AG04449 (cell line): ENCODE results near the gene MVB12B.

ENCODE experiments used
- CTCF ChIA-PET: fragments of 350-600 bp; formaldehyde crosslinking; extraction: SDS; loops from one replicate; lab custom pipeline; 2021; ENCODE audit warnings: antibody characterized with exemption; lab: Yijun Ruan, JAX
- POLR2A ChIA-PET: fragments of 400-600, 350-600 bp; formaldehyde crosslinking; extraction: SDS; loops from one replicate; lab custom pipeline; 2020; ENCODE audit warnings: antibody characterized with exemption, inconsistent platforms; lab: Yijun Ruan, JAX
- DNase-seq: peaks from one replicate; pipeline ENCODE4 v3.0.0-alpha.2; 2010; ENCODE audit warnings: low read depth, low spot score
- H3K4me3 ChIP-seq: 2 replicates; pipeline ENCODE4 v1.5.1; 2011; ENCODE audit warnings: low read depth, mild to moderate bottlenecking, control low read depth, low read length
- TF ChIP-seq, protein P1 (sequence below): IDR thresholded peaks from one replicate; pipeline ENCODE4 v1.5.1; 2011; ENCODE audit warnings: mild to moderate bottlenecking, moderate library complexity, low read length, control low read depth, inconsistent platforms; ENCODE audit not compliant: insufficient read depth; ENCODE audit errors: missing control alignments

Gene MVB12B

DNA sequence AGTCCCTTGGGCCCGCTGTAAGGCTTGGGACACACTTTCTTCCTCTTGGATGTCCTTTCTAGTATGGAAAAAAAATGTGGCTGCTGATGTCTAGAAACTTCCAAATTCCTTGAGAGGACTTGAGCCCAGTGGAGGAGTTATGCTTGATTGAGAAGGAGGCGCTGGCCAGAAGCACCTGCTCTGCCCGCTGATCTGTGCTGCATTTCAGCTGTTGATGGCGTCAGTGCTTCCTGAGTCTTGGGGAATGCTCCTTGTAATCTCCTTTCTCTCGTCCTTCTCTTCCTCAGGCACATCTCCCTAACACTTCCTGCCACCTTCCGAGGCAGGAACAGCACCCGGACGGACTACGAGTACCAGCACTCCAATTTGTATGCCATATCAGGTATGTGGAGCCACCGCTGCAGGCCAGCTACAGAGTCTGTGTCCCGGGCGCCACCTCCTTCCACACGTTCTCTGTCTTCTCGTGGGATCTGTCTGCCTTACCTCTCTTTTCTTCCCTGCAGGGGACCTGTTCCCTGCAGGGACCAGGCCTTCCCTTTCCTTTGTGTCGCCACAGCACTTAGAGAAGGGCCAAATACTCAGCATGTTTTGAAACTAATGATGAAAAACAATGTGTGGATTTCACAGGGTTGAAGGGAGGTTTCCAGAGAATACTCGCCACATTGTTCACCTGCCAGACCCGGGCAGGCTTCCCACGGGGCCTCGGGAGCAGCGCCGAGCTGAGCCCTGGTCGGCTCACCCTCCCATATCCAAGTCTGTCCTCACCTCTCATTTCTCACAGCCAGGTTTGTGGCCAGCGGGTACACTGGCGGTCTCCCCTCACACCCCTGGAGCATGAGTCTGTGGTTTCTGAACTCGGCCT, 95.2 kb downstream of the MVB12B start:
- TF ChIP-seq, protein P1, sequence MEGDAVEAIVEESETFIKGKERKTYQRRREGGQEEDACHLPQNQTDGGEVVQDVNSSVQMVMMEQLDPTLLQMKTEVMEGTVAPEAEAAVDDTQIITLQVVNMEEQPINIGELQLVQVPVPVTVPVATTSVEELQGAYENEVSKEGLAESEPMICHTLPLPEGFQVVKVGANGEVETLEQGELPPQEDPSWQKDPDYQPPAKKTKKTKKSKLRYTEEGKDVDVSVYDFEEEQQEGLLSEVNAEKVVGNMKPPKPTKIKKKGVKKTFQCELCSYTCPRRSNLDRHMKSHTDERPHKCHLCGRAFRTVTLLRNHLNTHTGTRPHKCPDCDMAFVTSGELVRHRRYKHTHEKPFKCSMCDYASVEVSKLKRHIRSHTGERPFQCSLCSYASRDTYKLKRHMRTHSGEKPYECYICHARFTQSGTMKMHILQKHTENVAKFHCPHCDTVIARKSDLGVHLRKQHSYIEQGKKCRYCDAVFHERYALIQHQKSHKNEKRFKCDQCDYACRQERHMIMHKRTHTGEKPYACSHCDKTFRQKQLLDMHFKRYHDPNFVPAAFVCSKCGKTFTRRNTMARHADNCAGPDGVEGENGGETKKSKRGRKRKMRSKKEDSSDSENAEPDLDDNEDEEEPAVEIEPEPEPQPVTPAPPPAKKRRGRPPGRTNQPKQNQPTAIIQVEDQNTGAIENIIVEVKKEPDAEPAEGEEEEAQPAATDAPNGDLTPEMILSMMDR = no peak
- ChIA-PET CTCF (interaction anchor here (3.6 kb wide), 1 partner anchor 23 kb away, joined by 17 read pairs; no protein-coding TSS in a partner anchor), POLR2A (no interaction called here)
- H3K4me3 ChIP-seq = no peak overlapping the region
- DNase-seq = no peak

DNA sequence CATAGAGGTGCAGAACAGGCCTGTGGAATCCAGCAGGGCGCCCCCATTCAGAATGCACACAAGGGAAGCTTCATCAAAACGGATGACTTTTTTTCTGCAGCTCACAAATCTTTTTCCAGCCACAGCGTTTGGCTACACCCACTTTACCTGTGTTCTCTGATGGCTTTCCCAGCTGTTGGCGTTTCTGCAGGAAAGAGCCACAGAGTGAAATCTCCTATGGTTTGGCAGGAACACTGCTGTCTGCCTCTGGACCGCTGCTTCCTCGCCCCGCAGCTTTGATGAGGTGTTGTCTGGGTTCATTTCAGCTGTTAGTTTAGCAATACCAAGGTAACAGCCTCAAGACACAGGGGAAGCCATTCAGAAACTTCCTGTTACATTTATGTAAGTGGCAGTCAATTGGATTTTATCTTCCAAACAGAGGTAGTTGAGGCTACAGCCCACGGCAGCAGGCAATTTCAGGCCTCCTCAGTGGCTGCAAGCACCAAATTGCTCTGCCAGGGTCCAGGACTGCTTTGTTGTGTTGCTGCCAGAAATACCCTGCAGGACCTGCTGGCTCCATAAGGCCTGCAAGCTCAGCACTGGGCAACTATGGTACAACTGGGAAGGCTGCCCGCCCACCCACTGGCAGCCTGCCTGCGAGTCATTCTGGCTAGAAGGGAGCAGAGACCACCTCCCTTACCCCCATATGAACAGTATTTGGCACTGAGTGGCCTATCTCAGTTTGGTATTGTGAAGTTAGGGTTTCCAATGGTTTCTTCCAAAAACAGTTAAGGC, 96.7 kb downstream of the MVB12B start:
- CTCF ChIA-PET = interaction anchor here (1.0 kb wide), 1 partner anchor 14 kb away, joined by 3 read pairs; no protein-coding TSS in a partner anchor
- POLR2A ChIA-PET = no interaction called here
- TF ChIP-seq, protein P1 = no peak
- no peak overlapping the region for H3K4me3 ChIP-seq
- no peak for DNase-seq

DNA sequence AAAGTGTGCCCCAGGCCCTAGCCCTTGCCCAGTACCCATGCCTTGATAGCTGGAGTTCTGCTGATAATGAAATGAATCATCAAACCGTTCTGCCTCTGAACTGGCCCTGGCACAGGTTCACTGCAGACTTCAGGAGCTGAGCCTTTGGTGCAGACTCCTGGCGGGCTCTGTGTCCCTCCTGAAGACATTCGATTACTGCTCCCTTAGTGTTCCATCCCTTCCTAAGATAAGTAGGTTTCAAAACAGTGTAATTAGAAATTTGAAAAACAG, 97.2 kb downstream of the MVB12B start:
- DNase-seq = no peak
- CTCF ChIA-PET = no interaction called here
- H3K4me3 ChIP-seq = no peak overlapping the region
- TF ChIP-seq, protein P1 = no peak
- POLR2A ChIA-PET = no interaction called here

DNA sequence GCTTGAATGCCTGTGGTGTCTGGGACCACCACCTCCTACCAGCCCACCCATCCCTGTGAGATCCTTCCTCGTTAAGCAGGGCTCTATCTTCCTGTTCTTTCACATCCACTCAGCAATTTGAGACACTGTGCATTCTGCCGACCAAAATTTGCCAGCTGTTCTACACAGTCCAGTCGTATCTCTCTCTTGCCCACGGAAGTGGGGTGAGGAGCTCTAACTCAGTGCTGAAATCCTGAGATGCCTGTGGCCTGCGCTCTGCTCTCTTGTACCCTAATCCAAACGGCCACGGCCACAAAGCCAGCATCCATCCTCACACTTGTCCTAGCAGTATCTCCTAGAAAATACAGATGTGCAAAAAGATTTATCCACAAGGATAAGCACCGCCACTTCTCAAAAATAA, 97.9 kb downstream of the MVB12B start:
- TF ChIP-seq, protein P1 = no peak
- no peak overlapping the region for H3K4me3 ChIP-seq
- ChIA-PET POLR2A (no interaction called here), CTCF (no interaction called here)
- DNase-seq = no peak

DNA sequence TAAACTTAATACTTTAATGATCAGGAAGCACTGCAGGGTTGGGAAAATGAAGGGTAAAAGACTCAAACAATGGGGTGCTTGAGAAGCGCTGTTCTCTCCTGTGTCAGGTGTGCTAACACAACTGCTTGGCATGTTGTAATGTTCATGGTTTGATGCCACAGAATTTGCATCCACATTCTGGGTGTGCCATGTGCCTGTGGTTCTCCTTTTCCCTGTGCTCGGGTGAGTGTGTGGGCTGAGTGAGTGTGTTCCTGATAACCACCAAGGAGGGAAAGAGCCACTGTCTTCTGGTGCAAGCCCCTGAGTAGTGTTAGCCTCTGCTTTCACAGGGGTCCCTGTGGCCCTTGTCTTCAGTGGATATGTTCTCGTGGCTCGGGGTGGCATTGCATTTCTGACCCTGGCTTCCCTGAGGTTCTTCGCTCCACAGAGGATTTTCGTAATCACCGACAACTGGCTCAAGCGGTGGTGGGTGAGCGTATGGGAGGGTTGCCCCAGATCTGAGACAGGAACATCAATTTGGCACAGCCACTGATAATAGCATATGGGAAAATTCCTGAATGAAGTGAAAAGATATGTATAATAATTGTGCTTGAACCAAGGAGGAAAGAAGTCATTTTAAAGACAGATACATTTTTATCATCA, 102.0 kb downstream of the MVB12B start:
- TF ChIP-seq, protein P1 = no peak
- no peak overlapping the region for H3K4me3 ChIP-seq
- POLR2A ChIA-PET = no interaction called here
- no peak for DNase-seq
- CTCF ChIA-PET = interaction anchor here (1.2 kb wide), 1 partner anchor 9 kb away, joined by 4 read pairs; no protein-coding TSS in a partner anchor

DNA sequence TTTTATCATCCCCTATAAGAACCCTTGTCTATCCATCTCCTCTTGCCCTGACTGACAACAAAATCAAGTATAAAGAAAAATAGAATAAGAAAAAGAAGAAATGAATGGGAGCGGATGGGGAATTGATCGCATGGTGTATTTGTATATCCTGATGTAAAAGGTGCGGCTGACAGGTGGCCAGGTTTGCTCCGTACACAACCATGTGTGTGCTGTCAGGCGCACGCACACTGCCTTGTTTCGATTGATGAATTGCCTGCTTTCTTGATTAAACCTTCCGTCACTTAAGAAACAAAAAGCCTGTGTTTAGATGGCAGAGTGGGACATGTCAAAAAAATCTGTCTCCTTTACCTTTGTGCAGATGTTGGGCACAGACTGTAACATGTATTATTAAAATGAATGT, 102.6 kb downstream of the MVB12B start:
- H3K4me3 ChIP-seq = no peak overlapping the region
- ChIA-PET CTCF (no interaction called here), POLR2A (no interaction called here)
- no peak for DNase-seq
- TF ChIP-seq, protein P1 = no peak
